HL-60/S4 treated with phorbol 12-myristate 13-acetate at 8.2 ng/mL for 4 days and 3 days (cell line): ENCODE measurements around the gene NTRK3.
"Not testable (repeated sequence)": the region's sequence is repeated elsewhere in the genome, so short reads cannot be mapped to it uniquely, and the experiment has no call there.

Source experiments
- in situ Hi-C: fragments of 300-500 bp; cut with MboI; formaldehyde crosslinking; loops from 2 replicates; pipeline ENCODE4 v1.15.0; 2022; ENCODE audit warnings: low sequenced_read_pairs

The NTRK3 gene

GRCh38 chr15:87858651-87859050 is 397.9 kb downstream of the NTRK3 start:
- in situ Hi-C loops: no loop called here

- in situ Hi-C loops: no loop called here
These were observed 405.0 kb downstream of the NTRK3 start for GRCh38 chr15:87851497-87851896.

- in situ Hi-C loops: no loop called here
These were observed 405.6 kb downstream of the NTRK3 start for GRCh38 chr15:87850916-87851315.

- in situ Hi-C loops: no loop called here
These were observed 407.4 kb downstream of the NTRK3 start for GRCh38 chr15:87849181-87849580.

- in situ Hi-C loops: no loop called here
These were observed 408.5 kb downstream of the NTRK3 start for GRCh38 chr15:87848012-87848411.

- in situ Hi-C loops: no loop called here
These were observed 409.8 kb downstream of the NTRK3 start for GRCh38 chr15:87846746-87847145.

- in situ Hi-C loops: no loop called here
These were observed 413.2 kb downstream of the NTRK3 start for GRCh38 chr15:87843312-87843711.

GRCh38 chr15:87841426-87841998 is 415.0 kb downstream of the NTRK3 start:
- in situ Hi-C loops: no loop called here

GRCh38 chr15:87835830-87836229 is 420.7 kb downstream of the NTRK3 start:
- in situ Hi-C loops: not testable (repeated sequence)

GRCh38 chr15:87833333-87833732 is 423.2 kb downstream of the NTRK3 start:
- in situ Hi-C loops: not testable (repeated sequence)

GRCh38 chr15:87829332-87830050 is 427.0 kb downstream of the NTRK3 start:
- in situ Hi-C loops: no loop called here

- in situ Hi-C loops: no loop called here
These were observed 427.9 kb downstream of the NTRK3 start for GRCh38 chr15:87828608-87829007.

- in situ Hi-C loops: no loop called here
These were observed 429.4 kb downstream of the NTRK3 start for GRCh38 chr15:87827131-87827530.

- in situ Hi-C loops: no loop called here
These were observed 430.3 kb downstream of the NTRK3 start for GRCh38 chr15:87826119-87826747.

GRCh38 chr15:87818756-87819155 is 437.8 kb downstream of the NTRK3 start:
- in situ Hi-C loops: no loop called here

GRCh38 chr15:87817553-87817952 is 439.0 kb downstream of the NTRK3 start:
- in situ Hi-C loops: no loop called here

- in situ Hi-C loops: no loop called here
These were observed 439.7 kb downstream of the NTRK3 start for GRCh38 chr15:87816811-87817210.

- in situ Hi-C loops: no loop called here
These were observed 440.5 kb downstream of the NTRK3 start for GRCh38 chr15:87816016-87816415.
